ENCODE results near the gene OXA1L.
"Not testable (repeated sequence)": the region's sequence is repeated elsewhere in the genome, so short reads cannot be mapped to it uniquely, and the experiment has no call there.

The OXA1L gene

GRCh38 chr14:22798528-22798927, 32.0 kb downstream of the OXA1L start:
- no peak for DNase-seq (ENCODE audit: low read depth in 2 of 2)

GRCh38 chr14:22800346-22800745, 33.9 kb downstream of the OXA1L start:
- no peak for DNase-seq (ENCODE audit: low read depth in 2 of 2)

GRCh38 chr14:22801716-22802115, 35.2 kb downstream of the OXA1L start:
- DNase-seq (ENCODE audit: low read depth in 2 of 2), result no peak

GRCh38 chr14:22802860-22803686, 36.6 kb downstream of the OXA1L start:
- no peak for DNase-seq (ENCODE audit: low read depth in 2 of 2)

- no peak for DNase-seq (ENCODE audit: low read depth in 2 of 2)
These were observed 37.1 kb downstream of the OXA1L start for GRCh38 chr14:22803687-22803974.

- DNase-seq (ENCODE audit: low read depth in 2 of 2), result not testable (repeated sequence)
These were observed 38.7 kb downstream of the OXA1L start for GRCh38 chr14:22805235-22805634.

GRCh38 chr14:22807432-22808087, 41.1 kb downstream of the OXA1L start:
- DNase-seq (ENCODE audit: low read depth in 2 of 2), result no peak

- no peak for DNase-seq (ENCODE audit: low read depth in 2 of 2)
These were observed 42.1 kb downstream of the OXA1L start for GRCh38 chr14:22808388-22809209.

- no peak for DNase-seq (ENCODE audit: low read depth in 2 of 2)
These were observed 45.2 kb downstream of the OXA1L start for GRCh38 chr14:22811722-22812121.

- DNase-seq (ENCODE audit: low read depth in 2 of 2), result no peak
These were observed 46.3 kb downstream of the OXA1L start for GRCh38 chr14:22812744-22813143.

GRCh38 chr14:22813145-22813544, 46.7 kb downstream of the OXA1L start:
- no peak for DNase-seq (ENCODE audit: low read depth in 2 of 2)

- no peak for DNase-seq (ENCODE audit: low read depth in 2 of 2)
These were observed 47.9 kb downstream of the OXA1L start for GRCh38 chr14:22814373-22814772.

- no peak for DNase-seq (ENCODE audit: low read depth in 2 of 2)
These were observed 48.6 kb downstream of the OXA1L start, which contains the start of gene SLC7A7 for GRCh38 chr14:22814941-22815713. Gene SLC7A7, minus strand, starts transcription at chr14:22815435. Its CDS starts 2,037 bp downstream, at chr14:22813398.

GRCh38 chr14:22819151-22819988, 52.9 kb downstream of the OXA1L start:
- no peak for DNase-seq (ENCODE audit: low read depth in 2 of 2)

- no peak for DNase-seq (ENCODE audit: low read depth in 2 of 2)
These were observed 54.2 kb downstream of the OXA1L start for GRCh38 chr14:22820731-22821130.

GRCh38 chr14:22821193-22822015, 54.9 kb downstream of the OXA1L start:
- no peak for DNase-seq (ENCODE audit: low read depth in 2 of 2)

GRCh38 chr14:22822016-22822570, 55.6 kb downstream of the OXA1L start:
- no peak for DNase-seq (ENCODE audit: low read depth in 2 of 2)
